ENCODE measurements around the gene GPX1.

DNA sequence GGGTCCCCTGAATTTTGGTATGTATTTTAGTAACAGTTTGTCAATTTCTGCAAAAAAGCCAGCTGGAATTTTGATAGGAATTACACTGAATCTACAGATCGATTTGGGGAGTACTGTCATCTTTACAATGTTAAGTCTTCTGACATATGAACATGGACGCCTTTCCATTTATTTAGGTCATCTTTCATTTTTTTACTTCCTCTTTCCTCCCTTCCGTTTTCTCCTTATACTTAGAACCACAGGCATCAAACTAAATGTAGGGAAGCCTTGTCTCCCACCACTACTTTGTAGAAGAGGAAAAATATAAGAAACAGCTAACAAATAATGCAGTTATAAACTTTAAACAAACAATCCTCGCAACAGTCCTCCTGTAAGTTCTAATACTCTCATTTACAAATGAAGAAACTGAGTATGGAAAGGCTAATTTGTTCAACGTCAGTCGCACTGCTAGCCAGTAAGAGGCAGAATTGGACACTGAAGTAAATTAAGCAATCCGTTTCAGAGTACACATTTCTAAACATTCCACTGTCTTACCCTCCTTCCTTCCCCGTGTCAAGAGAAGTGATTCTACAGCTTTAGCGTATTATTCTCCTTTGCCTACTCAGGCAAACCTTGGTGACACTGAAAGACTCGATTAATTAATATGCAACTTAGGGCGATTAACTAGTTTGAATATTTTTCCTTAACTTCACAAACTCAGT is 28.1 kb upstream of the GPX1 start:
- TF ChIP-seq EP300 (IDR thresholded peaks at IDR 0.05) (no peak), POLR2A (IDR thresholded peaks at IDR 0.05) (no peak)
- TF ChIP-seq, protein P1, sequence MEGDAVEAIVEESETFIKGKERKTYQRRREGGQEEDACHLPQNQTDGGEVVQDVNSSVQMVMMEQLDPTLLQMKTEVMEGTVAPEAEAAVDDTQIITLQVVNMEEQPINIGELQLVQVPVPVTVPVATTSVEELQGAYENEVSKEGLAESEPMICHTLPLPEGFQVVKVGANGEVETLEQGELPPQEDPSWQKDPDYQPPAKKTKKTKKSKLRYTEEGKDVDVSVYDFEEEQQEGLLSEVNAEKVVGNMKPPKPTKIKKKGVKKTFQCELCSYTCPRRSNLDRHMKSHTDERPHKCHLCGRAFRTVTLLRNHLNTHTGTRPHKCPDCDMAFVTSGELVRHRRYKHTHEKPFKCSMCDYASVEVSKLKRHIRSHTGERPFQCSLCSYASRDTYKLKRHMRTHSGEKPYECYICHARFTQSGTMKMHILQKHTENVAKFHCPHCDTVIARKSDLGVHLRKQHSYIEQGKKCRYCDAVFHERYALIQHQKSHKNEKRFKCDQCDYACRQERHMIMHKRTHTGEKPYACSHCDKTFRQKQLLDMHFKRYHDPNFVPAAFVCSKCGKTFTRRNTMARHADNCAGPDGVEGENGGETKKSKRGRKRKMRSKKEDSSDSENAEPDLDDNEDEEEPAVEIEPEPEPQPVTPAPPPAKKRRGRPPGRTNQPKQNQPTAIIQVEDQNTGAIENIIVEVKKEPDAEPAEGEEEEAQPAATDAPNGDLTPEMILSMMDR (IDR thresholded peaks at IDR 0.05): no peak

All from tibial nerve (tissue), 4 donors.